Gastrocnemius medialis (tissue), 4 donors: ENCODE results near the gene LSM8. TPM values are rescaled to one million over a fixed set of nuclear protein-coding genes. Genes with fewer than 3 reads are reported as not detected.
"Not testable (repeated sequence)": the region's sequence is repeated elsewhere in the genome, so short reads cannot be mapped to it uniquely, and the experiment has no call there.

ENCODE experiments used
- ATAC-seq, 2 donors: fragments of 150-250 bp; one replicate each; pipeline ENCODE4 v1.9.1; 2016
- DNase-seq, 2 donors: peaks; one replicate each; pipeline ENCODE4 v3.0.0-alpha.2; 2019
- H3K27ac ChIP-seq, 4 donors: fragments of 200-600 bp; sonication (generic); 1 replicate in 1 of 4; 2 replicates in 3 of 4; pipeline ENCODE4 v1.5.1; 2016 to 2018; ENCODE audit warnings: mild to moderate bottlenecking in 2 of 4, moderate library complexity in 1 of 4
- H3K27me3 ChIP-seq, 3 donors: fragments of 200-600 bp; sonication (generic) in 2 of 3; 1 replicate in 1 of 3; 2 replicates in 2 of 3; pipeline versions ENCODE4 v1.5.1 to v1.6.0; 2016 to 2019; ENCODE audit warnings: mild to moderate bottlenecking in 1 of 3, moderate library complexity in 1 of 3
- H3K36me3 ChIP-seq, 2 donors: fragments of 200-600 bp; sonication (generic) in 1 of 2; one replicate each; pipeline ENCODE4 v1.5.1; 2017 to 2018
- H3K4me1 ChIP-seq, 2 donors: fragments of 200-600 bp; sonication (generic) in 1 of 2; one replicate each; pipeline ENCODE4 v1.5.1; 2016 to 2017; ENCODE audit warnings: mild to moderate bottlenecking in 2 of 2
- H3K4me3 ChIP-seq, 4 donors: fragments of 200-600 bp; sonication (generic) in 3 of 4; 1 replicate in 1 of 4; 2 replicates in 3 of 4; pipeline ENCODE4 v1.5.1; 2016 to 2019; ENCODE audit warnings: mild to moderate bottlenecking in 2 of 4
- H3K9me3 ChIP-seq, 3 donors: fragments of 200-600 bp; sonication (generic) in 2 of 3; 1 replicate in 1 of 3; 2 replicates in 2 of 3; pipeline ENCODE4 v1.5.1; 2016 to 2019
- CTCF ChIP-seq, 5 experiments: fragments of 450-650 bp in 3 of 5; fragments of 200-600 bp in 2 of 5; sonication (generic) in 2 of 5; IDR thresholded peaks in 4 of 5; conservative IDR thresholded peaks in 1 of 5; 1 replicate in 4 of 5; 2 replicates in 1 of 5; pipeline ENCODE4 v1.5.1; 2016 to 2019; ENCODE audit warnings: antibody characterized with exemption in 5 of 5, mild to moderate bottlenecking in 3 of 5, moderate library complexity in 3 of 5
- POLR2A ChIP-seq, 2 donors: fragments of 450-650 bp; IDR thresholded peaks; one replicate each; pipeline ENCODE4 v1.6.1; 2017; ENCODE audit warnings: antibody characterized with exemption in 2 of 2, mild to moderate bottlenecking in 2 of 2, moderate library complexity in 2 of 2
- in situ Hi-C, 4 donors: fragments of 200-750 bp; cut with MboI; loops; one replicate each; pipeline versions ENCODE4 v1.15.0 to v1.8.0; 2017; ENCODE audit warnings: low sequenced_read_pairs in 4 of 4
- intact Hi-C: fragments of 100-400 bp; cut with DNase I; formaldehyde crosslinking; loops from one replicate; pipeline ENCODE4 v1.15.1; 2023; ENCODE audit warnings: low total_unique reads
- total RNA-seq, 4 donors: library from RNA; depleted of rRNA; stranded (reverse); fragments of >200 nt; gene quantifications; one replicate each; pipeline versions ENCODE4 v1.1.0 to v1.2.3, GENCODE V29; 2016

The LSM8 gene
- 10 to 100 TPM; 13.0 to 28.1 (median 17.7) TPM for total RNA-seq

DNA sequence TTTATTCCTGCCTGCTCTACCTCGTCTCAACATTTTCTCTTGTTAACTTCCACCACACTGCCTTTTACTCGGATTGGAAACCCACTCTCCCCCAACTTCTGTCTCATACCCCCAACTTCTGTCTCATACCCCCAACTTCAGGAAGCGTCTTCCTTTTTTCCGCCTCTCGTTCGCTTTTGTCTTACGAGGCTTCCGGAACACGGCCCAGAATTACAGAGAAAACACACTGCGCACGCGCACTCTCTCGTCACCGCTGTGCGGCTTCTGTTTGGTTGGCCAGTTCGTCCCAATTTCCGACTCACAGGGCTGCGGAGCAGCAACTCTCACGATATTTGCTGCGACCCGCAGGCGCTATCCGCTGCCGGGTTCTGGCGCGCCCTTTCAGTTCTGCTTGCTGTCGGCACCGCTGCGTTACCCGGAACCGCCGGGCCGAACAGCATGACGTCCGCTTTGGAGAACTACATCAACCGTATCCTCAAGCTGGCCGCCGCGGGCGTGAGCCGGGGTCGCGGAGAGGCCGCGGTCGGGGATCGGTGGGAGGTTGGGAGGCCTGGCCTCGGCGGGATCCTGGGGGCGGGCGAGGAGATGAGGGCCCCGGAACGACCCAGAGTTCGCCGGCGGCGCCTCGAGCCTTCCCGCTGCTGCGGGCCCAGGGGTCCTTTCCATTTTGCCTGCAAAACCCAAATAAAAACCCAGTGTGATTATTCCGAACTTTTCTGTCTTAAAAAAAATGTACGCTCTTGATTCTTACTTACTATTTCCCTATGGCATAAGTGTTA is at the start of gene LSM8:
Gene LSM8 (plus strand): TSS at position 379 of the 779 bp plus-strand sequence. CDS start 60 bp downstream, at position 439.
- Histone ChIP-seq H3K4me3 (peak within 1 kb of the TSS; percentile 82 to 99 (median 94)), H3K36me3 (peaks cover 0 to 13% of the 10 kb centered on the region in 2 donors), H3K4me1 (peaks cover 19 to 29% of the 10 kb centered on the region in 2 donors), H3K9me3 (no peaks in the 10 kb centered on the region), H3K27ac (peak within 1 kb of the TSS; percentile 88 to 94 (median 92)), H3K27me3 (no peaks in the 10 kb centered on the region)
- DNase-seq (peak; percentile 95 to 96), ATAC-seq (peak; percentile 99)
- intact Hi-C loops, result no loop called here
- in situ Hi-C loops, result no loop called here
- no peak for TF ChIP-seq CTCF (IDR thresholded peaks at IDR 0.05 in 4 of 5, conservative IDR thresholded peaks at IDR 0.05 in 1 of 5)
- TF ChIP-seq POLR2A (IDR thresholded peaks at IDR 0.05), result peak; percentile 71 to 82

GRCh38 chr7:118134420-118134819 is 49.5 kb upstream of the LSM8 start:
- H3K27ac ChIP-seq, ATAC-seq, in situ Hi-C loops, H3K4me3 ChIP-seq, H3K4me1 ChIP-seq, H3K27me3 ChIP-seq, H3K36me3 ChIP-seq, intact Hi-C loops, H3K9me3 ChIP-seq, DNase-seq: not testable (repeated sequence)

GRCh38 chr7:118140468-118140867 is 43.5 kb upstream of the LSM8 start:
- ATAC-seq, result no peak
- in situ Hi-C loops, result no loop called here

GRCh38 chr7:118142012-118142411 is 42.0 kb upstream of the LSM8 start:
- Histone ChIP-seq H3K27me3 (no peaks in the 10 kb centered on the region), H3K27ac (no peak overlapping the region), H3K36me3 (no peaks in the 10 kb centered on the region), H3K9me3 (no peaks in the 10 kb centered on the region), H3K4me1 (no peaks in the 10 kb centered on the region), H3K4me3 (no peak overlapping the region)
- intact Hi-C loops, result no loop called here
- in situ Hi-C loops, result no loop called here
- TF ChIP-seq CTCF (IDR thresholded peaks at IDR 0.05 in 4 of 5, conservative IDR thresholded peaks at IDR 0.05 in 1 of 5) (no peak), POLR2A (IDR thresholded peaks at IDR 0.05) (no peak)
- ATAC-seq (no peak), DNase-seq (no peak)

More at GRCh38 chr7:118140468-118140867, 43.5 kb upstream of the LSM8 start:
- Histone ChIP-seq H3K4me1 (no peaks in the 10 kb centered on the region), H3K27me3 (no peaks in the 10 kb centered on the region), H3K9me3 (no peaks in the 10 kb centered on the region), H3K4me3 (no peak overlapping the region), H3K27ac (no peak overlapping the region), H3K36me3 (no peaks in the 10 kb centered on the region)
- TF ChIP-seq POLR2A (IDR thresholded peaks at IDR 0.05), result no peak
- no peak for TF ChIP-seq CTCF (IDR thresholded peaks at IDR 0.05 in 4 of 5, conservative IDR thresholded peaks at IDR 0.05 in 1 of 5)
- DNase-seq, result no peak
- intact Hi-C loops, result no loop called here

GRCh38 chr7:118148930-118149329 is 35.0 kb upstream of the LSM8 start:
- Histone ChIP-seq H3K27ac (no peak overlapping the region), H3K36me3 (no peaks in the 10 kb centered on the region), H3K4me3 (no peak overlapping the region), H3K4me1 (no peaks in the 10 kb centered on the region), H3K9me3 (no peaks in the 10 kb centered on the region), H3K27me3 (no peaks in the 10 kb centered on the region)
- in situ Hi-C loops (no loop called here), intact Hi-C loops (no loop called here)
- ATAC-seq (no peak), DNase-seq (no peak)
- TF ChIP-seq CTCF (IDR thresholded peaks at IDR 0.05 in 4 of 5, conservative IDR thresholded peaks at IDR 0.05 in 1 of 5), result no peak
- TF ChIP-seq POLR2A (IDR thresholded peaks at IDR 0.05), result no peak
